Fibroblast of lung (primary cell): Measurements from ENCODE around the gene SLC27A1. TPM values are rescaled to one million over a fixed set of nuclear protein-coding genes. Genes with fewer than 3 reads are reported as not detected.

ENCODE experiments used
- DNase-seq, 2 donors: peaks; one replicate each; pipeline versions ENCODE4 v3.0.0 to v3.0.0-alpha.2; 2010; ENCODE audit warnings: low read depth in 2 of 2
- H2AFZ ChIP-seq: 2 replicates; pipeline ENCODE4 v1.5.1; 2012; ENCODE audit warnings: low read length, control low read depth, inconsistent platforms
- H3K27ac ChIP-seq: 2 replicates; pipeline ENCODE4 v1.5.1; 2011; ENCODE audit warnings: low read length, control low read depth; ENCODE audit not compliant: insufficient read depth
- H3K27me3 ChIP-seq: 2 replicates; pipeline ENCODE4 v1.5.1; 2011; ENCODE audit warnings: mild to moderate bottlenecking, low read length; ENCODE audit not compliant: control insufficient read depth, insufficient read depth
- H3K36me3 ChIP-seq: 2 replicates; pipeline ENCODE4 v1.5.1; 2011; ENCODE audit warnings: low read length; ENCODE audit not compliant: control insufficient read depth, insufficient read depth
- H3K4me1 ChIP-seq: 2 replicates; pipeline ENCODE4 v1.5.1; 2011; ENCODE audit warnings: low read length; ENCODE audit not compliant: control insufficient read depth, insufficient read depth; ENCODE audit errors: extremely low read depth
- H3K4me2 ChIP-seq: 2 replicates; pipeline ENCODE4 v1.5.1; 2011; ENCODE audit warnings: low read length, control low read depth; ENCODE audit not compliant: insufficient read depth; ENCODE audit errors: extremely low read depth
- H3K4me3 ChIP-seq, 4 experiments: fragments of 200-600 bp in 1 of 4; sonication (generic) in 1 of 4; replicated peaks in 1 of 4; 2 replicates each; pipeline ENCODE4 v1.5.1; 2011 to 2016; ENCODE audit warnings: low read length in 4 of 4, low read depth in 3 of 4, mild to moderate bottlenecking in 3 of 4, control low read depth in 2 of 4, inconsistent platforms in 1 of 4, mixed read lengths in 1 of 4; ENCODE audit not compliant: insufficient read depth in 1 of 4; ENCODE audit errors: control extremely low read depth in 1 of 4
- H3K79me2 ChIP-seq: 2 replicates; pipeline ENCODE4 v1.5.1; 2012; ENCODE audit warnings: mild to moderate bottlenecking, low read length, inconsistent platforms; ENCODE audit not compliant: control insufficient read depth, insufficient read depth
- H3K9ac ChIP-seq: 2 replicates; pipeline ENCODE4 v1.5.1; 2011; ENCODE audit warnings: mild to moderate bottlenecking, low read length, control low read depth; ENCODE audit not compliant: insufficient read depth
- H3K9me3 ChIP-seq: 2 replicates; pipeline ENCODE4 v1.5.1; 2012; ENCODE audit warnings: low read depth, low read length; ENCODE audit not compliant: control insufficient read depth, insufficient read depth
- H4K20me1 ChIP-seq: 2 replicates; pipeline ENCODE4 v1.5.1; 2011; ENCODE audit warnings: low read length; ENCODE audit not compliant: control insufficient read depth, insufficient read depth; ENCODE audit errors: extremely low read depth
- CTCF ChIP-seq, 2 donors: IDR thresholded peaks in 1 of 2; conservative IDR thresholded peaks in 1 of 2; 1 replicate in 1 of 2; 2 replicates in 1 of 2; pipeline ENCODE4 v1.5.1; 2011 to 2012; ENCODE audit warnings: low read length in 2 of 2, control low read depth in 1 of 2, inconsistent platforms in 1 of 2, low read depth in 1 of 2, mild to moderate bottlenecking in 1 of 2
- EZH2 ChIP-seq: IDR thresholded peaks from 2 replicates; pipeline ENCODE4 v1.5.1; 2012; ENCODE audit warnings: low read length, control low read depth, mild to moderate bottlenecking; ENCODE audit errors: missing control alignments
- polyA plus RNA-seq, 2 donors: library from polyadenylated mRNA; depleted of rRNA in 1 of 2; stranded (reverse) in 1 of 2; unstranded in 1 of 2; fragments of >200 nt; gene quantifications; 2 replicates each; pipeline ENCODE4 v1.2.1, GENCODE V29; 2011 to 2012; ENCODE audit warnings: missing spikeins in 1 of 2
- total RNA-seq: library from RNA; depleted of rRNA; stranded (reverse); fragments of >200 nt; gene quantifications from 2 replicates; pipeline ENCODE4 v1.2.1, GENCODE V29; 2014

Gene SLC27A1
- total and polyA plus RNA-seq, 2 donors (not counting 1 experiment from before 2014, with no cell fraction given): 4.0 to 25.3 TPM

- no peak for TF ChIP-seq CTCF (conservative IDR thresholded peaks at IDR 0.05 in 1 of 2, IDR thresholded peaks at IDR 0.05 in 1 of 2; ENCODE audit: low read depth in 1 of 2, low read length in 2 of 2)
- no peak for TF ChIP-seq EZH2
- Histone ChIP-seq H3K4me2 (no peak overlapping the region), H3K9me3 (no peaks in the 10 kb centered on the region), H3K27ac (no peak overlapping the region), H3K27me3 (no peaks in the 10 kb centered on the region), H4K20me1 (no peaks in the 10 kb centered on the region), H3K9ac (no peak overlapping the region), H3K4me1 (peaks cover 5% of the 10 kb centered on the region), H3K79me2 (no peaks in the 10 kb centered on the region), H2AFZ (no peak overlapping the region), H3K4me3 (no peak overlapping the region), H3K36me3 (no peaks in the 10 kb centered on the region)
- DNase-seq: no peak
These were observed 3.9 kb upstream of the SLC27A1 start for GRCh38 chr19:17466487-17466850.

GRCh38 chr19:17467471-17468301 is 2.6 kb upstream of the SLC27A1 start:
- no peak overlapping the region for H3K4me3 ChIP-seq
- H3K27ac ChIP-seq: no peak overlapping the region
- H3K9me3 ChIP-seq: no peaks in the 10 kb centered on the region
- TF ChIP-seq EZH2 (no peak), CTCF (conservative IDR thresholded peaks at IDR 0.05 in 1 of 2, IDR thresholded peaks at IDR 0.05 in 1 of 2; ENCODE audit: low read depth in 1 of 2, low read length in 2 of 2) (no peak)
- DNase-seq: no peak
- H3K27me3 ChIP-seq: no peaks in the 10 kb centered on the region
- no peaks in the 10 kb centered on the region for H4K20me1 ChIP-seq
- peaks cover 5% of the 10 kb centered on the region for H3K4me1 ChIP-seq
- H3K9ac ChIP-seq: no peak overlapping the region
- H3K79me2 ChIP-seq: no peaks in the 10 kb centered on the region
- no peak overlapping the region for H3K4me2 ChIP-seq
- H2AFZ ChIP-seq: no peak overlapping the region
- no peaks in the 10 kb centered on the region for H3K36me3 ChIP-seq

GRCh38 chr19:17468302-17469091 is 1.8 kb upstream of the SLC27A1 start:
- peak in 1 of 2 donors; percentile 8 for DNase-seq
- peak overlapping the region; percentile 69 for H3K4me2 ChIP-seq
- H3K27me3 ChIP-seq: no peaks in the 10 kb centered on the region
- H3K79me2 ChIP-seq: no peaks in the 10 kb centered on the region
- H4K20me1 ChIP-seq: no peaks in the 10 kb centered on the region
- no peak overlapping the region for H3K27ac ChIP-seq
- H3K4me3 ChIP-seq: peak overlapping the region; percentile 55 to 81 (median 62)
- H3K9me3 ChIP-seq: no peaks in the 10 kb centered on the region
- peak overlapping the region; percentile 76 for H2AFZ ChIP-seq
- no peaks in the 10 kb centered on the region for H3K36me3 ChIP-seq
- peaks cover 5% of the 10 kb centered on the region for H3K4me1 ChIP-seq
- peak overlapping the region; percentile 17 for H3K9ac ChIP-seq
- TF ChIP-seq CTCF (conservative IDR thresholded peaks at IDR 0.05 in 1 of 2, IDR thresholded peaks at IDR 0.05 in 1 of 2; ENCODE audit: low read depth in 1 of 2, low read length in 2 of 2): no peak
- TF ChIP-seq EZH2: no peak
